Right lung (tissue), 5 donors: ENCODE measurements around the gene BOD1L1. TPM values are rescaled to one million over a fixed set of nuclear protein-coding genes. Genes with fewer than 3 reads are reported as not detected.
A peak's percentile ranks its signal among the peaks of the same experiment; 100 is the strongest.
"Not testable (repeated sequence)": the region's sequence is repeated elsewhere in the genome, so short reads cannot be mapped to it uniquely, and the experiment has no call there.

ENCODE experiments used
- DNase-seq, 2 donors: peaks; one replicate each; pipeline ENCODE4 v3.0.0-alpha.2; 2013
- polyA plus RNA-seq, 5 donors: library from polyadenylated mRNA; unstranded; fragments of 120-200 nt; gene quantifications; one replicate each; pipeline versions ENCODE4 v1.2.1 to v1.2.3, GENCODE V29; 2013; ENCODE audit warnings: inconsistent platforms in 1 of 5, low replicate concordance in 1 of 5; ENCODE audit not compliant: insufficient read length in 5 of 5, insufficient read depth in 1 of 5

BOD1L1 gene
- polyA plus RNA-seq, 5 donors, result 44.3 to 73.9 (median 67.4) TPM

DNA sequence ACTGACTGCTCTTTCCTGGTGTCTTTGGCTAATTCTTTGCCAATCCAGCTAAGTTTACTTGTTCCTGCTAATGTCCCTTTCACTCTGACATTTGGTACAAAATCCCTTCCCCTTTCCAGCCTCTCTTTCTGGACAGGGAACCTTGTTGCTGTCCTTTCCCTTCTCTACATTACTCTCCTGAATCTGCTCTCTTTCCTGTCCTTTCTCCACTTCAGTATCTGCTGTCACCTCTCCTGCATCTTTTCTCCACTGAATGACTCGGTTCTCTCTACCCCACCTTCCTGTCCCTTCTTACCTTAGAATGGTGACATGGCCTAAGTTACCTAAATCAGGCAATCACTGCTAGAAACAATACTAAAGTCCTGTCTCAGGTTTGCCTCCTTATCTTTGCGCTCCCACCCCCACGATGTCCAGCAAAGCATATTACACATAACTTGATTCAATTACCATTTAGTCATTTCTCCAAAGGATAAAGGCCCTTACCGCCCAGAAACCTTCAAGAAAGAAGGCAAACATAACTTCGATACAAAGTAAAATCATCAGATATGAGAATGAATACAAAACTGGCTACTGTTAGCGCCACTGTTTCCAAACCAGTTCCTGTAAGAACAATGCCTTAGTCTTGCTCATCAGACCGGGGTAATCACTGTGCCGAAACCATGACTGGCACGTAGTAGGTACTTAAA is 890 bp downstream of the BOD1L1 start:
- DNase-seq, result no peak

DNA sequence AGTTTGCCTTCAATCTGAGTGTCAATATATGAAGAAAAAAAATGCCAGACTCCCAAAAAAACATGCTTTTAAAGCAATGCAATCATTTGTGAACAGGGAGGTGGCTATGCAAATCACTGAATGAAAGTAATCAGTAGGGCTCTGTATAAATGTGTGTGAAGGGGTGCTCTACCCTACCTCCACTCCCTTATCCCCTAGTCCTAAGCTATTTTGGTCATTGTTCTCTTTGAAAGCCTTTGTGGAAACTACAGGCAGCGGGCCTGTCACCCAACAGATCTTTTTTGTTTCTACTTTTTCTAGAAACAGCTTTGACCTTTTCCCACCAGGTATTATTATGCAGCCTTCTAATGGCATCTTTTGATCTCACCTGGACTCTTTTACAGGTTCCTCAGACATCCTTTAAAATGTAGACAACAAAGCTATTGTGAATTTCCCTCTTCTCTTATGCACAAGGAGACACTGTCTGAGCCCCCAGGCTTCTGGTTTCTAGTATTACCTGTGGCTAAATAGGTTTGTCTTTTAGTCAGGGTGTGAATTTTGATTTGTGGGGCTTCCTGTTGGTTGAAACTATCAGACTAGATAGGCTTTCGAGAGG is 9.2 kb downstream of the BOD1L1 start:
- DNase-seq, result no peak

GRCh38 chr4:13617801-13618200 is 9.7 kb downstream of the BOD1L1 start:
- DNase-seq, result no peak

DNA sequence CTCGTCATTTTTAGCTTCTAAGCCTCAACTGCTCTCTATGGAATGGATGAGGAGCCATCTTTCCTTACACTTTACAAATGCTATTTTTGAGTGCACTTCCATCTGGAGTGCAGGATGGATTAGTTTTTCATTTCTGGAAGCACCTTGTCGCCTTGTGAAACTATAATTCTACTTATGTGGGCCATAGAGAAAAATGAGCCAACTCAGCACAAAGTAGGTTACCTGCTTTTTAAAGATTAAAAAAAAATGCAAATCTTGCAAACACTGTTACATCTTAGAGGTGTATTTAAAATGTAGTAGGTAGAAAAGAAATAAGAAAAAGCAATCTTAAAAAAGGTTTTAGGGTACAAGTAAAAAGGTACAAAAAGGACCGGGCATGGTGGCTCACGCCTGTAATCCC is 10.9 kb downstream of the BOD1L1 start:
- DNase-seq, result no peak

DNA sequence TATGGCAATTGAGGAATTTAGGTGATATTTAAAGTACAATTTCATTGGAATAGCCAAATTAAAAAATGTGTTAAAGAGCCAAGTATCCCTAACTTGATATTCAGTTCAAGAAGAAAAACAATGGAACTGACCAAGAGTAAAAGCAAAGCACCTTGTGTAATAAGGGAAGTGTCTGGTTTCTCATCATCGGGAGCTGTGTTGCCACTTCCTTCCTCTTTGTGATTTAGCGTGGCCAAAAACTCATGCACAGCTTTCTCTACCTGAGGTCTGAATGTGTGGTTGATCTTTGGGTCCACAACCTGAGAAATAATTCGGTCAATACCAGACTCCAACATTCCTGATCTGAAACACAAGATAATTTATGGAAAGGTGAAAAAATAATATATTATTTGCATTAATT is 12.4 kb downstream of the BOD1L1 start:
- no peak for DNase-seq

DNA sequence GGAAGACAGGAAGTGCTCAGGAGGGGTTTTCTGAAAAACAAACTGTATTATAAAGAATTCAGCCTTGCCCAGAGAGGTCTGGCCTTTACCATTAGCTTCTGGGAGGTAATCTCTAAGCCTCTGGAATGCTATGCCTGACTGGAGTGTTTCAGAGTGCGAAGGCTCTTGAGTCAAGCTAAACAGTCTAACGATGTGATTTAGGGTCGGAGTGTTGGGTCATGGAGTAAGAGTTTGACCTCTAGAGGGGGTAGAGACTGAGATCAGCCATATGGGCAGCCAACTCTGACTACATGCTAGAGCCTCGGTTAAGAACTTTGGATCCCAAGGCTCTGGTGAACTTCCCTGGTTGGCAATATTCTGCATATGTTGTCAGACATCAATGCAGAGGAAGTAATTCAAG is 15.0 kb downstream of the BOD1L1 start:
- DNase-seq, result no peak

GRCh38 chr4:13611283-13611842 is 16.2 kb downstream of the BOD1L1 start:
- DNase-seq, result no peak

GRCh38 chr4:13605330-13605729 is 22.2 kb downstream of the BOD1L1 start:
- no peak for DNase-seq

GRCh38 chr4:13601848-13602247 is 25.7 kb downstream of the BOD1L1 start:
- no peak for DNase-seq

DNA sequence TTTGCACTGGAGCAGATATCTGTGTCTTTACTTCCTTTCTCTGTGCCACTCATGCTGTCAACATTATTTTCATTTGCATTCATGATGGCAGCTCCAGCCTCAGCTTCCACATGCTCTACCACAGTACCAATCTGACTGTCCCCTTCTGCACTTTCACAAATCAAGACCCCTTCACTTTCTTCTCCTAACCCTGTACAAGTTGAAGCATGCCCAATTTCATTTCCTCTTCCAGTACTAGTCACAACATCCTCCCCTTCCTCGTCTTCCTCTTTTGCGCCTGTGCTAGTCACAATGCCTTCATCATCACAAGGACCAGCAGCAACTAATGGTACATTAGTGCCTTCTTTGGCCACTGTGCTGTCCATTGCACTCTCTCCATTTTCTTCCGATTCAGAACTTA is 26.5 kb downstream of the BOD1L1 start:
- DNase-seq, result no peak

DNA sequence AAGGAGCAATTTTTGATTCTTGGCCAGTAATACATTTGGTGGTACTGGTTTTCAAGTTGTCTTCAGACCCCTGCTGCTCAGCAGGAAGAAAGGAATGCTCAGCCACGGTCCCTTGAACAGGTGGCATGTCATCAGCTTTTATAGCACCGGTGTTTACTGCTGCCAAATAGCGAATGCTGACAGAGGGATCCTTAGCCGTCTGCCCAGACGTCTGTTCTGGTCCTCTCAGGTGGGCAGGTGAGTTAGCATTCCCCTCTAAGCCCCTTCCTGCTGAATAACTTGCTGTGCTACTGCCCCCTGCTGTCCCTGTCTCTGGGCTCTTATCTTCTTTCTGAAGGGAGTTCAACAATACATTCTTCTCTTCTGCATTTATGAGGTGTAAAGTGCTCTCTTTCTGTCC is 28.4 kb downstream of the BOD1L1 start:
- DNase-seq, result no peak

DNA sequence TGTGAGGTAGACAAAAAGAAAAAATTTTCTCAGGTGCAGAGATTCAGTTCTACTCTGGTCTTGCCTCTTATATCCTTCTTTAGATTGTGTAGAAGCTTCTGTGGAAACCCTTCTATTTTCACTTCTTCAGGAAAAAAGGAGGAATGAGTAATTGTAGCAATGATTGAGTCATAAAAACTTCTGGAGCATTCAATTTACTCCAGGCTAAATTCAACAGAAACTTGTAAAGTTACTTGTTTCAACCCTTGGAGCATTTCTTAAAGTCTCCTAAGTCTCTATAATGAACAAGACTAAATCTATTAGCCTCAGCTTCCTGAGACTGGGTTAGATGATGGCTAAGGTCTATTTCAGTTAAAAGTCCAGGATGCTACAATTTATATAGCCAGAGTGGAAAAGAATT is 29.9 kb downstream of the BOD1L1 start:
- DNase-seq, result no peak

DNA sequence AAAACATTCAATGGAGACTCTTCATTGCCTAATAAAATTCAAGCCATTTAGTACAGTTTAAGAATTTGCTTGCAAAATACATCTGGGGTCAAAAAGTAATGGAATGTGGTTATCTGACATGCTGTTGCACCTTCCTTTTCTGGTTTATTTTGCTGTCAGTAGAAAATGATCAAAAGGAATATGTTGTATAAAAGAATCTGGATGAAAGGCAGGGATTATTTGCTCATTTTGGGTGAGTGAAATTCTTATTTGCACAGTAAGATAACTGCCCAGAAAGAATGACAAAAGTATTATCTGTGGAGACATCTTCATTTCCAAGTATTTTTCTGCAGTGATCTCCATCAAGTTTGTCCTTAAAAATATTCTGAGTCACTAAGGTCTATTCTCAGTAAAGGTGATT is 30.4 kb downstream of the BOD1L1 start:
- DNase-seq, result no peak

DNA sequence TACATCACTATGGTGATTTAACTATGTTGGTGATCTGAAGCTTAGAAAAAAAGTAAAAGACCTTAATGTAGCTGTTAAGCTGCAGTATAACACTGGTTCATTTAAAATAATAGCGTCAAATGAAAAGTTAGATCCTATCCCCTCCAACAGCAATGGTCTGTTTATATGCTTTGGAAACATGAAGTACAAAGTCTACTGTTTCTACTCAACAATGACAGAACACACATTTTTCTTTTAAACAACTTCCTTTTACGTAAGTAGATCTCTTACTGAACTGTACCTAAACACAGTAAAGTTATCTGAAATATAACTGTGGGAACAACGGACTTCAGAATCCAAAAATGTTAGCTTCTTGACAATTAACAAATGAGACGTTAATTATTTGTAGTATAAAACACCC is 35.3 kb downstream of the BOD1L1 start:
- no peak for DNase-seq

- no peak for DNase-seq
These were observed 36.8 kb downstream of the BOD1L1 start for GRCh38 chr4:13590766-13591165.

- no peak for DNase-seq
These were observed 38.6 kb downstream of the BOD1L1 start for GRCh38 chr4:13588954-13589353.

DNA sequence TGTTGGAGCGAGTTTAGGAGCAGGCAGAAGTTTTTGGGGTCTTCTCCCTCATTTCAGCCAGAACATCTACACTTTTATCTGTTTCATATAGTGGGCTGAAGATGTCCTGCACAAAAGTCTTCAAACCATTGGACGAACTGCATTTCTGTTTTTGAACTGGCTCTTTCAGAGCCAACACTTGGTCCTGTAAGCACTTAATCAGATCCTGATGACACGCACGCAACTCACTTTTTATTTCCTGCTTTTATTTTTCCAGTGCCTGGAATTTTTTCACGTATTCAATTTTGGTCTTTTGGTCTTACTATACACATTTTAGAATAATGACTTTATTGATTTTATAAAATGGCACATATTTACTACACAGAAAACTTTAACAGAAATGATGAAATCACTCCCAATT is 43.0 kb downstream of the BOD1L1 start:
- DNase-seq, result no peak

GRCh38 chr4:13580036-13580435 is 47.5 kb downstream of the BOD1L1 start:
- no peak for DNase-seq

DNA sequence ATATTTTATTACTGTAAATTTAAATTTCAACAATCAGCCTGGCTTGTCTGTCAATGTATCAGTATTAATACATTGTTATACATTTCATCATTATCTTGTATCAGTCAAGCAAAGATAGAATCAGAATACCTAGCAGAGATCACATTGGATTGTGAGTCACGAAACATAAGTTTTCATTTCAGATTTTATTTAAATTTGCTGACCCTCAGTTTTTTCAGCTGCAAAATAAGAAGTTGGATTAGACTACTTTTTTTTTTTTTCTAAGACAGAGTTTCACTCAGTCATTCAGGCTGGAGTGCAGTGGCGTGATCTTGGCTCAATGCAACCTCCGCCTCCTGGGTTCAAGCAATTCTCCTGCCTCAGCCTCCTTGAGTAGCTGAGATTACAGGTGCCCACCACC is 49.9 kb downstream of the BOD1L1 start:
- DNase-seq, result no peak

GRCh38 chr4:13570916-13571315 is 56.6 kb downstream of the BOD1L1 start:
- DNase-seq, result peak in 1 of 2 donors; percentile 11

DNA sequence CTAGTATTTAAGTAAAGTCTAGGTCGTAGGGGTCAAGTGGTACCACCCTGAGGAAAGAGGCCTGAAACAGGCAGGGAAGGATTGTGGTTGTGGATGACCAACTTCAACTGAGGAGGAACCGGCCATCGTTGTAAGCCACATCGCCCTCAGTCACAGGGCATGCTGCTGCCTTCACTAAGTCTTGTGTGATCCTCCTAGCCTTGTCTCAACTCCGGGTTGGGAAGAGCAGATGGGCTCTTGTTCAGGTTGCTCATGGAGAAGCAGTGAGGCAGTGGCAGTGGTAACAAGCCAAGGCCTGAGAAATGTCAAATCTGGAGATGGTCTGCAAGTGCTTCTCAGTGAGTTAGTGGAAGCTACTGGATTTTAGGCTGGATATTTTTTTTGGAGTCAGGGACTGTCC is 60.4 kb downstream of the BOD1L1 start:
- no peak for DNase-seq

GRCh38 chr4:13562876-13563275 is 64.6 kb downstream of the BOD1L1 start:
- DNase-seq, result no peak

GRCh38 chr4:13561673-13562072 is 65.9 kb downstream of the BOD1L1 start:
- no peak for DNase-seq

GRCh38 chr4:13560111-13560510 is 67.4 kb downstream of the BOD1L1 start:
- not testable (repeated sequence) for DNase-seq
